ENCODE data around the gene TRABD2B. TPM values are rescaled to one million over a fixed set of nuclear protein-coding genes. Genes with fewer than 3 reads are reported as not detected.

The TRABD2B gene
- total and polyA plus RNA-seq, 2 of the 13 experiments (the other 11 are each of a cell fraction or from before 2014, with no cell fraction given): 0.04 TPM; not detected in 1

- no peak for TF ChIP-seq ZNF335 (CRISPR knock-in tag; IDR thresholded peaks at IDR 0.05)
- TF ChIP-seq FOXJ3 (CRISPR knock-in tag; IDR thresholded peaks at IDR 0.05; ENCODE audit: borderline replicate concordance): no peak
- no peak for TF ChIP-seq ZNF556 (CRISPR knock-in tag; IDR thresholded peaks at IDR 0.05; ENCODE audit: borderline replicate concordance)
- TF ChIP-seq RFX3 (CRISPR knock-in tag; IDR thresholded peaks at IDR 0.05): no peak
- no peak for TF ChIP-seq MTERF4 (CRISPR knock-in tag; IDR thresholded peaks at IDR 0.05)
- TF ChIP-seq CREB3 (CRISPR knock-in tag; IDR thresholded peaks at IDR 0.05): no peak
- no peak for TF ChIP-seq ZBTB33 (CRISPR knock-in tag; IDR thresholded peaks at IDR 0.05)
- no peak for TF ChIP-seq LCORL (IDR thresholded peaks at IDR 0.05)
- TF ChIP-seq LCORL (CRISPR knock-in tag; IDR thresholded peaks at IDR 0.05): peak; percentile 15; the same call in 1 of the 2 replicates
- no peak for TF ChIP-seq FLYWCH1 (CRISPR knock-in tag; IDR thresholded peaks at IDR 0.05)
- no peak for TF ChIP-seq HNRNPK (IDR thresholded peaks at IDR 0.05; ENCODE audit: low read depth, low read length, poor library complexity, severe bottlenecking)
- no peak for TF ChIP-seq JDP2 (CRISPR knock-in tag; IDR thresholded peaks at IDR 0.05; ENCODE audit: borderline replicate concordance)
- no peak for TF ChIP-seq ZC3H13 (CRISPR knock-in tag; IDR thresholded peaks at IDR 0.05)
- TF ChIP-seq BCL6 (CRISPR knock-in tag; IDR thresholded peaks at IDR 0.05): peak; percentile 71
- no peak for TF ChIP-seq ZNF317 (CRISPR knock-in tag; IDR thresholded peaks at IDR 0.05)
- peak; percentile 88 for TF ChIP-seq RARA (CRISPR knock-in tag; IDR thresholded peaks at IDR 0.05)
- TF ChIP-seq CBFB (CRISPR knock-in tag; IDR thresholded peaks at IDR 0.05): no peak
- no peak for TF ChIP-seq TAF15 (IDR thresholded peaks at IDR 0.05; ENCODE audit: low read depth, low read length, poor library complexity, severe bottlenecking)
- no peak for TF ChIP-seq MYPOP (CRISPR knock-in tag; IDR thresholded peaks at IDR 0.05)
- TF ChIP-seq PITX1 (CRISPR knock-in tag; IDR thresholded peaks at IDR 0.05): peak; percentile 25; the same call in 1 of the 2 replicates
- TF ChIP-seq NRL (CRISPR knock-in tag; IDR thresholded peaks at IDR 0.05; ENCODE audit: borderline replicate concordance): peak; percentile 48; the same call in 1 of the 2 replicates
- TF ChIP-seq SMARCC2 (IDR thresholded peaks at IDR 0.05): no peak
- TF ChIP-seq ZNF562 (CRISPR knock-in tag; IDR thresholded peaks at IDR 0.05; ENCODE audit: borderline replicate concordance): no peak
- peak; percentile 61; the same call in 1 of the 2 replicates for TF ChIP-seq ZNF746 (CRISPR knock-in tag; IDR thresholded peaks at IDR 0.05)
- peak; percentile 84 for TF ChIP-seq SALL1 (CRISPR knock-in tag; IDR thresholded peaks at IDR 0.05)
- 0 out of 2 replicates have a peak, but pooled peaks have one; percentile 46 for TF ChIP-seq IRF2 (CRISPR knock-in tag; IDR thresholded peaks at IDR 0.05)
- no peak for TF ChIP-seq BRD4 (CRISPR knock-in tag; IDR thresholded peaks at IDR 0.05)
Measured at GRCh38 chr1:47840393-47841190, 156.6 kb downstream of the TRABD2B start (continued).
